Measurements from ENCODE around the gene EYS.

Gene EYS

GRCh38 chr6:63928613-63929012 lies 1778.4 kb downstream of the EYS start:
- H3K4me1 ChIP-seq (ENCODE audit: insufficient read depth, low read length, poor library complexity, severe bottlenecking) = peaks cover 20% of the 10 kb centered on the region
- no peaks in the 10 kb centered on the region for H4K20me1 ChIP-seq (ENCODE audit: insufficient read depth, low read length, poor library complexity, severe bottlenecking)
- no peak overlapping the region for H3K9ac ChIP-seq (ENCODE audit: low read depth, low read length, poor library complexity, severe bottlenecking)
- no peak overlapping the region for H3K4me2 ChIP-seq (ENCODE audit: low read depth, low read length, poor library complexity, severe bottlenecking)
- H2AFZ ChIP-seq (ENCODE audit: low read length) = no peak overlapping the region
- H3K9me3 ChIP-seq (ENCODE audit: insufficient read depth, low read depth, low read length) = no peaks in the 10 kb centered on the region
- H3K36me3 ChIP-seq (ENCODE audit: insufficient read depth, low read length) = no peaks in the 10 kb centered on the region
- H3K4me3 ChIP-seq (ENCODE audit: low read length, poor library complexity, severe bottlenecking) = no peak overlapping the region
- no peaks in the 10 kb centered on the region for H3K79me2 ChIP-seq (ENCODE audit: insufficient read depth, low read length)
- TF ChIP-seq EZH2phosphoT487 (IDR thresholded peaks at IDR 0.05; ENCODE audit: borderline replicate concordance) (no peak), CTCF (conservative IDR thresholded peaks at IDR 0.05; ENCODE audit: low read length) (no peak)
- H3K27me3 ChIP-seq (ENCODE audit: insufficient read depth, low read length, poor library complexity, severe bottlenecking) = no peaks in the 10 kb centered on the region
- no peaks in the 10 kb centered on the region for H3K9me2 ChIP-seq (replicated peaks; ENCODE audit: low read depth, low read length)
- H3F3A ChIP-seq (ENCODE audit: low read depth) = no peaks in the 10 kb centered on the region

DNA sequence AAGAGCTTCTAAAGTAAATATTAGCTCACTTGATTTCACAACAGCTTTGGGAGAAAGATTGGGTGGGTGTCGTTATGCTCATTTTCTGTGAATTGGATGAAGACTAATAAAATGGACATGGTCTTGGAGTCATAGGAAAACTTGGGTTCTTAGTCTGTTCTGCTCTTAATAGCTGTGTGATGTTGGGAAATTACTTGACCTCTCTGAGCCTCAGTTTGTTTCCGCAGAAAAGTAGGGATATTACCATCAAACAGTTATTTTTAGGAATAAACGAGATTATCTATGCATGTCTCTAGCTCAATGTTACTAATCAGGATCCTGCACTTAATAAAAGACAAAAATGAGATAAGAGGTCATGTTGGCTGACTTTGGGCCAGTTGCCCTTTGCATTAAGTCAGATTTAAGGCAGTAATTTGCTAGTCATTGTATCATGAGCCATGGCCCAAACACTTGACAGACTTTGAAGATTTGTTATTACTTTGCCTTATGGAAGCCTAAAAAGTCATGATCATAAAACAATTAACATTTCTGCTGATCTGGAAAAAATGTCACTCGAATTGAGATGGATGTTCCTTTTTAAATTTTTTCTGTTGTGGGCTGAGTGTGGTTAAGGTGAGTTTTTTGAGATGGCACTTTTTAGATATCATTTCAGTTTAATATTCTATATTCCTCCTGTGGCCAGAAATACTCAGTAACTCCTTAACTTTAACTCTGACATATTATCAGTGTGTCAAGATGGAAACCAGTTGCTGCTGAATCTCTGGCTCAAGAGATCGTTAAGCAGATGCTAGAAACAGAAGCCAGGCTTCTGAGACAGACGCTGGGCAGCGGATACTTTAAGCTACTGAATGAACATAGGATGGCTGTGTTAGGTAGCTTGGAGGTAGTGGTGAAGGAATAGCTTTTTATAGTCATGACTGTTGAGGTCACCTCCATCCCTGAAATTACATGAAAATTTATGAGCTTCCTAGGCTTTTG lies 1779.8 kb downstream of the EYS start:
- no peaks in the 10 kb centered on the region for H3K9me3 ChIP-seq (ENCODE audit: insufficient read depth, low read depth, low read length)
- no peaks in the 10 kb centered on the region for H3K27me3 ChIP-seq (ENCODE audit: insufficient read depth, low read length, poor library complexity, severe bottlenecking)
- no peaks in the 10 kb centered on the region for H3K9me2 ChIP-seq (replicated peaks; ENCODE audit: low read depth, low read length)
- no peaks in the 10 kb centered on the region for H4K20me1 ChIP-seq (ENCODE audit: insufficient read depth, low read length, poor library complexity, severe bottlenecking)
- H3K79me2 ChIP-seq (ENCODE audit: insufficient read depth, low read length) = no peaks in the 10 kb centered on the region
- no peak for TF ChIP-seq EZH2phosphoT487 (IDR thresholded peaks at IDR 0.05; ENCODE audit: borderline replicate concordance)
- no peak for TF ChIP-seq CTCF (conservative IDR thresholded peaks at IDR 0.05; ENCODE audit: low read length)
- no peaks in the 10 kb centered on the region for H3F3A ChIP-seq (ENCODE audit: low read depth)
- no peak overlapping the region for H3K9ac ChIP-seq (ENCODE audit: low read depth, low read length, poor library complexity, severe bottlenecking)
- peaks cover 20% of the 10 kb centered on the region for H3K4me1 ChIP-seq (ENCODE audit: insufficient read depth, low read length, poor library complexity, severe bottlenecking)
- H3K4me3 ChIP-seq (ENCODE audit: low read length, poor library complexity, severe bottlenecking) = no peak overlapping the region
- no peak overlapping the region for H2AFZ ChIP-seq (ENCODE audit: low read length)
- no peaks in the 10 kb centered on the region for H3K36me3 ChIP-seq (ENCODE audit: insufficient read depth, low read length)
- no peak overlapping the region for H3K4me2 ChIP-seq (ENCODE audit: low read depth, low read length, poor library complexity, severe bottlenecking)

- Histone ChIP-seq H3K9me2 (replicated peaks; ENCODE audit: low read depth, low read length) (no peaks in the 10 kb centered on the region), H3K9me3 (ENCODE audit: insufficient read depth, low read depth, low read length) (no peaks in the 10 kb centered on the region), H3K79me2 (ENCODE audit: insufficient read depth, low read length) (no peaks in the 10 kb centered on the region), H3F3A (ENCODE audit: low read depth) (no peaks in the 10 kb centered on the region), H3K27me3 (ENCODE audit: insufficient read depth, low read length, poor library complexity, severe bottlenecking) (no peaks in the 10 kb centered on the region), H3K9ac (ENCODE audit: low read depth, low read length, poor library complexity, severe bottlenecking) (no peak overlapping the region), H3K36me3 (ENCODE audit: insufficient read depth, low read length) (no peaks in the 10 kb centered on the region), H2AFZ (ENCODE audit: low read length) (0 out of 2 replicates have a peak overlapping the region, but pooled peaks have one; percentile 38), H3K4me1 (ENCODE audit: insufficient read depth, low read length, poor library complexity, severe bottlenecking) (peaks cover 11% of the 10 kb centered on the region), H3K4me3 (ENCODE audit: low read length, poor library complexity, severe bottlenecking) (no peak overlapping the region), H4K20me1 (ENCODE audit: insufficient read depth, low read length, poor library complexity, severe bottlenecking) (no peaks in the 10 kb centered on the region), H3K4me2 (ENCODE audit: low read depth, low read length, poor library complexity, severe bottlenecking) (no peak overlapping the region)
- no peak for TF ChIP-seq EZH2phosphoT487 (IDR thresholded peaks at IDR 0.05; ENCODE audit: borderline replicate concordance)
- no peak for TF ChIP-seq CTCF (conservative IDR thresholded peaks at IDR 0.05; ENCODE audit: low read length)
These were observed 1780.7 kb downstream of the EYS start for GRCh38 chr6:63926258-63926780.

All from Loucy (cell line).